ENCODE results near the gene GPX3. TPM values are rescaled to one million over a fixed set of nuclear protein-coding genes. Genes with fewer than 3 reads are reported as not detected.

Gene GPX3
- polyA plus RNA-seq, 1 experiment = 3.8 TPM

DNA sequence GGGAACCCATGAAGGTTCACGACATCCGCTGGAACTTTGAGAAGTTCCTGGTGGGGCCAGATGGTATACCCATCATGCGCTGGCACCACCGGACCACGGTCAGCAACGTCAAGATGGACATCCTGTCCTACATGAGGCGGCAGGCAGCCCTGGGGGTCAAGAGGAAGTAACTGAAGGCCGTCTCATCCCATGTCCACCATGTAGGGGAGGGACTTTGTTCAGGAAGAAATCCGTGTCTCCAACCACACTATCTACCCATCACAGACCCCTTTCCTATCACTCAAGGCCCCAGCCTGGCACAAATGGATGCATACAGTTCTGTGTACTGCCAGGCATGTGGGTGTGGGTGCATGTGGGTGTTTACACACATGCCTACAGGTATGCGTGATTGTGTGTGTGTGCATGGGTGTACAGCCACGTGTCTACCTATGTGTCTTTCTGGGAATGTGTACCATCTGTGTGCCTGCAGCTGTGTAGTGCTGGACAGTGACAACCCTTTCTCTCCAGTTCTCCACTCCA lies 7.6 kb downstream of the GPX3 start:
- Histone ChIP-seq H3K27me3 (ENCODE audit: control insufficient read depth, insufficient read depth, low read length) (no peaks in the 10 kb centered on the region), H3K36me3 (ENCODE audit: control insufficient read depth, insufficient read depth, low read length) (peaks cover 27% of the 10 kb centered on the region), H3K4me3 (ENCODE audit: low read depth, low read length) (no peak overlapping the region)
- ChIA-PET CTCF (no interaction called here), POLR2A (no interaction called here)
- TF ChIP-seq, protein P1, sequence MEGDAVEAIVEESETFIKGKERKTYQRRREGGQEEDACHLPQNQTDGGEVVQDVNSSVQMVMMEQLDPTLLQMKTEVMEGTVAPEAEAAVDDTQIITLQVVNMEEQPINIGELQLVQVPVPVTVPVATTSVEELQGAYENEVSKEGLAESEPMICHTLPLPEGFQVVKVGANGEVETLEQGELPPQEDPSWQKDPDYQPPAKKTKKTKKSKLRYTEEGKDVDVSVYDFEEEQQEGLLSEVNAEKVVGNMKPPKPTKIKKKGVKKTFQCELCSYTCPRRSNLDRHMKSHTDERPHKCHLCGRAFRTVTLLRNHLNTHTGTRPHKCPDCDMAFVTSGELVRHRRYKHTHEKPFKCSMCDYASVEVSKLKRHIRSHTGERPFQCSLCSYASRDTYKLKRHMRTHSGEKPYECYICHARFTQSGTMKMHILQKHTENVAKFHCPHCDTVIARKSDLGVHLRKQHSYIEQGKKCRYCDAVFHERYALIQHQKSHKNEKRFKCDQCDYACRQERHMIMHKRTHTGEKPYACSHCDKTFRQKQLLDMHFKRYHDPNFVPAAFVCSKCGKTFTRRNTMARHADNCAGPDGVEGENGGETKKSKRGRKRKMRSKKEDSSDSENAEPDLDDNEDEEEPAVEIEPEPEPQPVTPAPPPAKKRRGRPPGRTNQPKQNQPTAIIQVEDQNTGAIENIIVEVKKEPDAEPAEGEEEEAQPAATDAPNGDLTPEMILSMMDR (IDR thresholded peaks at IDR 0.05; ENCODE audit: insufficient read depth, low read depth, low read length) = no peak
- DNase-seq (ENCODE audit: low read depth) = no peak

DNA sequence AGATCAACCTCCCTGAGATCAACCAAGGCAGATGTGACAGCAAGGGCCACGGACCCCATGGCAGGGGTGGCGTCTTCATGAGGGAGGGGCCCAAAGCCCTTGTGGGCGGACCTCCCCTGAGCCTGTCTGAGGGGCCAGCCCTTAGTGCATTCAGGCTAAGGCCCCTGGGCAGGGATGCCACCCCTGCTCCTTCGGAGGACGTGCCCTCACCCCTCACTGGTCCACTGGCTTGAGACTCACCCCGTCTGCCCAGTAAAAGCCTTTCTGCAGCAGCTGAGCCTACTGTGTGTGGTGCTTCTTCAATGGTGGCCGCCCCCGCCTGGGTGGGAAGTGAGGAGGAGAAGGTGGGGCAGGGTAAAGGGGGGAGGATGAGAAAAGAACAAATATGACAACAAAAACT lies 8.3 kb downstream of the GPX3 start:
- H3K36me3 ChIP-seq (ENCODE audit: control insufficient read depth, insufficient read depth, low read length) = peaks cover 33% of the 10 kb centered on the region
- CTCF ChIA-PET = interaction anchor here (2.6 kb wide), 1 partner anchor 19 kb away, joined by 7 read pairs; no protein-coding TSS in a partner anchor
- no peaks in the 10 kb centered on the region for H3K27me3 ChIP-seq (ENCODE audit: control insufficient read depth, insufficient read depth, low read length)
- POLR2A ChIA-PET = no interaction called here
- TF ChIP-seq, protein P1 (IDR thresholded peaks at IDR 0.05; ENCODE audit: insufficient read depth, low read depth, low read length) = no peak
- no peak for DNase-seq (ENCODE audit: low read depth)
- no peak overlapping the region for H3K4me3 ChIP-seq (ENCODE audit: low read depth, low read length)

DNA sequence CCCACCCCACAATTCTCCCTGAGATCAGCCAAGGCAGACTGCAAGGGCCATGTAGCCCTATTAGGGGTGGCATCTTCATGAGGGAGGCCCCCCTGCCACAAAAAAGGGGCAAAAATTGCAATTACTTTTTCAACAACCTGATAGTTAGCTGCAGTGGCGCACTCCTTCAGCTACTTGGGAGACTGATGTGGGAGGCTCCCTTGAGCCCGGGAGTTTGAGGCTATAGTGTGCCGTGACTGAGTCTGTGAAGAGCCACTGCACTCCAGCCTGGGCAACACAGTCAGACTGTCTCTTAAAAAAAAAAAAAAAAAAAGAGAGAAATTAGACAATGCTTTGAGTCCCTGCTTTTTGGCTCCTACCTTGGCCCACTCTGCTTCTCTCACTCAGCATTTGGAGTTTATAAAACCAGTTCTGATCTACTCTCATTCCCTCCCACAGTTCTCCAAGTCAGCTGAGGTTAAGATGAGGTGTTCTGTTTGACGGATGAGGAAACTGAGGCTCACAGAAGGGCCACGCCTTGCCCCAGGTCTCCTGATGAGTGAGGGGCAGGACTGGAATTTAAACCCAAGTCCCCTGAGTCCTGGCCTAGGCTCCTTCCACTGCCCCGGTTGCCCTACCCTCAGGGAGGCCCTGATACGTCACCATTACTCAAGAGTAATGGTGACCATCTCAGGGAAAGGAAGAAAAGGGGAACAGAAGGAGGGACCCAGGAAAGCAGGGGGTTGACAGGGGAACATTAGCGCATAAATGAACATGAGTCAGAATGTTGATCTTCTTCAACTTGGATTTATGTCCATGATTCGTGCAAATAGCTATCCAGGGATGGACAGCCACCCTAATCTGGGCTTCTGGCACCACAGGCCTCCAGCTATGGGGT lies 9.0 kb downstream of the GPX3 start:
- Histone ChIP-seq H3K27me3 (ENCODE audit: control insufficient read depth, insufficient read depth, low read length) (no peaks in the 10 kb centered on the region), H3K36me3 (ENCODE audit: control insufficient read depth, insufficient read depth, low read length) (peaks cover 38% of the 10 kb centered on the region), H3K4me3 (ENCODE audit: low read depth, low read length) (no peak overlapping the region)
- CTCF ChIA-PET = interaction anchor here (2.0 to 2.6 kb wide), 2 partner anchors 18 to 22 kb away, joined by 7 to 10 read pairs; no protein-coding TSS in a partner anchor
- POLR2A ChIA-PET = no interaction called here
- no peak for DNase-seq (ENCODE audit: low read depth)
- TF ChIP-seq, protein P1 (IDR thresholded peaks at IDR 0.05; ENCODE audit: insufficient read depth, low read depth, low read length) = no peak

DNA sequence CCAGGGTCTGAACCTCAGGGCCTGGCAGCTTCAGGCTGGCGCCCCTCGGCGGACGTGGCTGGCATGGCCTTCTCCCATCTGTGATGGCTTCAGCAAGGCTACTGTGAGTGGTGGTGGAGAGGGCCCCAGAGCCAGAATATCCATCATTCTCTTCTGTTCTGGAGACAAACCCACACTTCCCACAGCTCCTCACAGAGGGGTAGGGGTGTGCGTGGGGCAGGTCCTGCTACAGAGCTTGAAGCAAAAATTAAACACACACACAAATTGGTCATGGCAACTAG lies 9.6 kb downstream of the GPX3 start:
- POLR2A ChIA-PET = no interaction called here
- peaks cover 43% of the 10 kb centered on the region for H3K36me3 ChIP-seq (ENCODE audit: control insufficient read depth, insufficient read depth, low read length)
- TF ChIP-seq, protein P1 (IDR thresholded peaks at IDR 0.05; ENCODE audit: insufficient read depth, low read depth, low read length) = no peak
- CTCF ChIA-PET = interaction anchor here (0.8 to 2.6 kb wide), 3 partner anchors 10 to 21 kb away, joined by 3 to 10 read pairs (median 7); partner anchors contain the start of gene GPX3
- no peak overlapping the region for H3K4me3 ChIP-seq (ENCODE audit: low read depth, low read length)
- no peak for DNase-seq (ENCODE audit: low read depth)
- no peaks in the 10 kb centered on the region for H3K27me3 ChIP-seq (ENCODE audit: control insufficient read depth, insufficient read depth, low read length)

DNA sequence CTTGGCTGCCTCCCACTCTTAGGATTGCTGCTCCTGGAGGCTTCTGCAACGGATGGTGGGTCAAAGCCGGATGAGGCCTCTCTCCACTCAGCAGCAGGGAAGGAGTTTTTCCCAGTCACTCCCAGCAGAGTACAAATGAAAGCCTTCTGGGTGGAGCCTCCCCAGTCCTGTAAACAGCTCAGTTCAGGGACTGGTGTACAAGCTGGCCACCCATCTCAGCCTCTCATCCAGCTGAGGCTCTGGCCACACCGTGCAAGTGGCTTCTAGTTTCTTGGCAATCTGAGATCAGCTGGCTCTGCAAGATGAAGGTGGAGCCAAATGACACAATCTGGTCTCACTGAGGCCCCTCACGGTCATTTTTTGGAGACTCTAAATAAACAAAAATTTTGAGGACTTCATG lies 10.0 kb downstream of the GPX3 start:
- H3K36me3 ChIP-seq (ENCODE audit: control insufficient read depth, insufficient read depth, low read length) = peaks cover 47% of the 10 kb centered on the region
- H3K4me3 ChIP-seq (ENCODE audit: low read depth, low read length) = no peak overlapping the region
- CTCF ChIA-PET = interaction anchor here (0.8 to 2.6 kb wide), 4 partner anchors 10 to 96 kb away, joined by 3 to 10 read pairs (median 5); partner anchors contain the start of gene GPX3
- no peak for DNase-seq (ENCODE audit: low read depth)
- TF ChIP-seq, protein P1 (IDR thresholded peaks at IDR 0.05; ENCODE audit: insufficient read depth, low read depth, low read length) = no peak
- H3K27me3 ChIP-seq (ENCODE audit: control insufficient read depth, insufficient read depth, low read length) = no peaks in the 10 kb centered on the region
- POLR2A ChIA-PET = no interaction called here
